Lower lobe of right lung (tissue), 2 donors: ENCODE data around the gene AHR. TPM values are rescaled to one million over a fixed set of nuclear protein-coding genes. Genes with fewer than 3 reads are reported as not detected.
"Not testable (repeated sequence)": the region's sequence is repeated elsewhere in the genome, so short reads cannot be mapped to it uniquely, and the experiment has no call there.

Experiments used
- ATAC-seq, 2 donors: fragments of 200-7000 bp; cut with Tn5 transposase; one replicate each; pipeline ENCODE4 v1.9.1; 2020 to 2022; ENCODE audit warnings: mild to moderate bottlenecking in 2 of 2, moderate library complexity in 2 of 2
- DNase-seq: peaks from one replicate; pipeline ENCODE4 v3.0.0-alpha.2; 2020
- H3K27ac ChIP-seq: fragments of 200-600 bp; one replicate; pipeline ENCODE4 v1.8.0; 2022
- H3K27me3 ChIP-seq: fragments of 200-600 bp; one replicate; pipeline ENCODE4 v1.8.0; 2022; ENCODE audit warnings: low read depth
- H3K36me3 ChIP-seq: fragments of 200-600 bp; one replicate; pipeline ENCODE4 v1.8.0; 2022; ENCODE audit warnings: mild to moderate bottlenecking
- H3K4me1 ChIP-seq: fragments of 200-600 bp; one replicate; pipeline ENCODE4 v1.8.0; 2022
- H3K4me3 ChIP-seq: fragments of 200-600 bp; one replicate; pipeline ENCODE4 v1.8.0; 2022; ENCODE audit warnings: mild to moderate bottlenecking
- H3K9me3 ChIP-seq: fragments of 200-600 bp; one replicate; pipeline ENCODE4 v1.8.0; 2022
- CTCF ChIP-seq: fragments of 200-600 bp; IDR thresholded peaks from one replicate; pipeline ENCODE4 v1.8.0; 2022; ENCODE audit warnings: antibody characterized with exemption, mild to moderate bottlenecking
- intact Hi-C: fragments of 100-400 bp; cut with DNase I; formaldehyde crosslinking; loops from one replicate; pipeline ENCODE4 v1.11.0; 2022
- total RNA-seq: library from RNA; stranded (reverse); fragmentation: NEBNext Ultra II Directional; extraction: Animal tissue kit (Norgen Biotek cat#: 25700); gene quantifications from one replicate; pipeline ENCODE4 v1.2.1, GENCODE V29; 2021
- donor health status: DM: no; HTN: yes; CAD: no; lungs with severe emphysema.

AHR gene
- total RNA-seq, 1 donor from 2014 or later = 132 TPM

DNA sequence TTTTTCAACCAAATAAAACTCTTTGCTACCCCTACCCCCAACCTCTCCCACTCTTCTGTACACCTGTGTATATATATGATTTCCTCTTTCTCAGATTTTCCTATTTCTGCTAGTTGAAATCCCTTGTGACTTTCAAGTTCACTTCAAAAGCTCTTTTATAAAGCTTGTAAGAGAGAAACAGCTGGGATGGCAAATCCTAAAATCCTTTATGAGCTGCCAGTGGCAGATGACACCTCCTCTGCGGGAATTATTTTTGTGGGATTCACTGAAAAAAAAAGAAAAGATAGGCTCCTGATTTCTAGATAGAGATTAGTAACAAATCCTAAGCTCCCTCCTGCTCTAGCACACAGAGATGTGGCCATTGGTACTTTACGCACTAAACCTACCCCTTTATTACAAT is 92.9 kb downstream of the AHR start:
- ATAC-seq (no peak), DNase-seq (no peak)
- no peak overlapping the region for H3K4me3 ChIP-seq
- no peaks in the 10 kb centered on the region for H3K27me3 ChIP-seq
- no peaks in the 10 kb centered on the region for H3K36me3 ChIP-seq
- no peaks in the 10 kb centered on the region for H3K4me1 ChIP-seq
- intact Hi-C loops = no loop called here
- no peak for TF ChIP-seq CTCF
- H3K27ac ChIP-seq = no peak overlapping the region
- peaks cover 11% of the 10 kb centered on the region for H3K9me3 ChIP-seq

GRCh38 chr7:17392846-17393245 is 94.4 kb downstream of the AHR start:
- H3K9me3 ChIP-seq = peaks cover 11% of the 10 kb centered on the region
- no peaks in the 10 kb centered on the region for H3K27me3 ChIP-seq
- H3K4me1 ChIP-seq = no peaks in the 10 kb centered on the region
- H3K27ac ChIP-seq = no peak overlapping the region
- no peak for ATAC-seq
- no peaks in the 10 kb centered on the region for H3K36me3 ChIP-seq
- intact Hi-C loops = no loop called here
- TF ChIP-seq CTCF = no peak
- no peak overlapping the region for H3K4me3 ChIP-seq
- no peak for DNase-seq

GRCh38 chr7:17394563-17394962 is 96.1 kb downstream of the AHR start:
- intact Hi-C loops, DNase-seq, H3K4me3 ChIP-seq, H3K36me3 ChIP-seq, H3K27ac ChIP-seq, ATAC-seq, H3K4me1 ChIP-seq, H3K27me3 ChIP-seq: not testable (repeated sequence)
- peaks cover 11% of the 10 kb centered on the region for H3K9me3 ChIP-seq
